CMK (cell line): ENCODE data around the gene AK2.
"Not testable (repeated sequence)": the region's sequence is repeated elsewhere in the genome, so short reads cannot be mapped to it uniquely, and the experiment has no call there.

Experiments
- DNase-seq: peaks from one replicate; pipeline ENCODE4 v3.0.0-alpha.2; 2010; ENCODE audit warnings: low read depth

Gene AK2

GRCh38 chr1:33050221-33051076, 13.8 kb upstream of the AK2 start:
- no peak for DNase-seq

- no peak for DNase-seq
Observed at GRCh38 chr1:33049371-33049770, 12.7 kb upstream of the AK2 start.

GRCh38 chr1:33048426-33048825, 11.7 kb upstream of the AK2 start:
- DNase-seq: no peak

DNA sequence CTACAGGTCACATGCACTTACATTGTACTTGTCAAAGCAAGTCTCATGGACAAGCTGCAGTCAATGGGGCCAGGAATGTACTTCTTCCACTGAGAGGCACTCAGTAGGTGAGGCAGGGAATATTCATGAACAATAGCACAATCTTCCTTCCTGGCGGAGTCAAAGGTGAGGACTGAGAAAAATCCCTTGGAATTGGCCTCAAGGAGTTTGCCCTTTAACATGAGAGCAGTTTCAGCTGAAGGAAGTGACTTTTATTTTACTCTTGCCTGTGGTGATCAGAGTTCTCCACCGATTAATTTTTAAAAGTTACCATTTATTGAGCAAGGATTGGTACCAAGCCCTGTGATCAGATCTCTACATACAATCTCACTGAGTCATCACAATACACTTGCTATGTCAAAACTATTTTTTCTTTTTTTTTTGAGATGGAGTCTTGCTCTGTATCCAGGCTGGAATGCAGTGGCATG, 11.2 kb upstream of the AK2 start:
- DNase-seq: no peak

DNA sequence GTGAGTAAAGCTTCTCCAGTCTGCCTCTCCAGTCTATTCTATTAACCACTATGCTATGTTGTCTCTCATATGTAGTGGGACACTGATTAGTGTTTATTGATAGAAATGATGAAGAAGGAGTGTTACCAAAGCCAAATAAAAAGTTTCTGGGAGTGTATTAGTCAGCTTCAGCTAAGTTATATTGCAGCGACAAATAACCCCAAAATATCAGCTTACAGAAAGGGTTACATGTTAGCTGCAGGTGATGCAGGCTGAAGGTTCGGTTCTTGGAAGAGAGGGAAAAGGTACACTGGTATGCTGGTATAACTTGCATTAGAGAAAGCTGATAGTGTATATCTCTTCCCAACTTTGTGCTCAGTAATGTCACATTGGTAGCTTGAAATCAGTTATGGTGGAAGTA, 10.6 kb upstream of the AK2 start:
- no peak for DNase-seq

DNA sequence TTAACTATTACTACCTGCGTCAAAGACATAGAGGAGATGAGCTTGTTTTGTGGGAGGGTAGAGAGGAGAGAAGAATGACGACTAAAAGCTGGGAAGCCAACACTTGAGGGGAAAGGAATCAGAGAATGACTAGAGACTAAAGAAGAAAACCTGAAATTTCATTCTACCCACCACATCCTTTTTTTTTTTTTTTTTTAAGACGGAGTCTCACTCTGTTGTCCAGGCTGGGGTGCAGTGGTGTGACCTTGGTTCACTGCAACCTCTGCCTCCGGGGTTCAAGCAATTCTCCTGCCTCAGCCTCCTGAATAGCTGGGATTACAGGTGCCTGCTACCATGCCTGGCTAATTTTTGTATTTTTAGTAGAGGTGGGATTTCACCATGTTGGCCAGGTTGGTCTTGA, 9.6 kb upstream of the AK2 start:
- not testable (repeated sequence) for DNase-seq

GRCh38 chr1:33045814-33046213, 9.1 kb upstream of the AK2 start:
- peak; percentile 47 for DNase-seq

- no peak for DNase-seq
Observed at GRCh38 chr1:33045246-33045645, 8.6 kb upstream of the AK2 start.

GRCh38 chr1:33043267-33044092, 6.8 kb upstream of the AK2 start:
- DNase-seq: no peak

GRCh38 chr1:33042831-33043230, 6.1 kb upstream of the AK2 start:
- DNase-seq: no peak

- DNase-seq: no peak
Observed at GRCh38 chr1:33041026-33041425, 4.3 kb upstream of the AK2 start.

GRCh38 chr1:33039840-33040239, 3.2 kb upstream of the AK2 start:
- DNase-seq: peak; percentile 63

DNA sequence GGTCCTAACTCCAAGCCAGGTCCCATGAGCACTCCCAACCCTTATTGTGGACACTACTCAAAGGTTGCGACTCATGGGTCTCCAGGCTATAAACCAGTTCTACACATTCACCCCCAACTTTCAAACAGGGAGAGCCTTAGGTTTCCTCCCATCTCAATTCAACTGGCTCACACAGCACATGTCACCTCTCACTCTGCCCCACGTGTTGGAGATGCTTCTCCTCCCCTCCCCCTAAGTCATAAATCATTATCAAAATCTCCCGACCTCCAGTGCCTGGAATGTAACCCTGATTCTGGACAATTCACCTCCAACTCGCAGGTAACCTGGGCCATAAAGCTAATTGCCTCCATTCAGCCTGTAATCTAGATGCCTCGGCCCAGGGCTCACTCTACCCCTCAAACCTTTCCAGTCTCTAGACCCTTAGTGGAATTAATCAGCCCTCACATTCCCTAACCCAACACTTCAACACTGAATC, 595 bp downstream of the AK2 start:
- DNase-seq: peak; percentile 52

DNA sequence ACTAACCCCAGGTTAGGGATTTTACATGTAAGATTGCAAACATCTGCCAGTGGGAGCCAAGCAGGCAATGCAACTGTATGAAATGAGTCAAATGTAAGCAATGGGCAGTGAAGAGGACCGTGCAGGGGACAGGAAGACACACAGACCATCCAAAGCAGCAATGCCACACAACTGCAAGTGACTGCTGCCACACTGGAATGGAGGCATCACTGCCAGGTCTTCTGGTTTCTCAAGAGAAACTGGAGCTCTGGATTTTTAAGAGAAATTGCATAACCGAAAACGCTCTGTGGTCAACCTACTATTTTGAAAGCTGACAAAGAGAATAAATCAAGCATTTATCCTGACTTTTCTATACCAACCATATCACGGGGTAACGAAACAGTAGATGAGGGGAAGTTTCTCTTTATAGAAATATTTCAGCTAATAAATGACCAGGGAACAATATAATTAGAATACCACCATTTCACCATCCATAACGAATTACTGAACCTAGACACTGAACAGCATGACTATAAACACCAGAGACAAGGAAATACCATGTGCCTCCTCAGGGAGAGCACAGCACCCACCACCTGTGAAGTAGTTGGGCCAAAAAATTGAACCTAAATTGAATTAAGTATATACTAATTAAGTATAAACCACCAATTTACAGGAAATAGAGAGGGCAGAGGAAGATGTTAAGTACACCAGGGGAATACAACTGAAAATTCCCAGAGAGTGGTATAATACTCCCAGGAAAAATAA, 4.4 kb downstream of the AK2 start:
- DNase-seq: no peak

- no peak for DNase-seq
Observed at GRCh38 chr1:33031506-33031905, 5.2 kb downstream of the AK2 start.

DNA sequence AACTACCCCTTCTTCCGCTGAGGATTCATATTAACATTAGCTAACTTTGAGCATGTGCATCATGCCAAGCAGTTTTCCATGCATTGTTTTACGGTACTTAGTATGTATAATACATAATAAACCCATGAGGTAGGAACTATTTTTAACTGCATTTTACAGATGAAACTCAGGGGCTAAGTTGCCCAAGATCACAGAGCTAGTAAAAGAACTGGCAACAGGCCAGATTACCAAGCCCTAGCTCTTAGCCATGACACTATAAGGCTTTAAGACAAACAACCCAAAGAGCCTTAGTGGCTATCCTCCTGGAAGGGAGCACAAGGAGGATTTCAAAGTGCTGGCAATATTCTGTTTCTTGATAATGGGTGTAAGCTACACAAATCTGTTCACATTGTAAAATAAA, 6.1 kb downstream of the AK2 start:
- DNase-seq: no peak

- DNase-seq: no peak
Observed at GRCh38 chr1:33029921-33030320, 6.8 kb downstream of the AK2 start.

DNA sequence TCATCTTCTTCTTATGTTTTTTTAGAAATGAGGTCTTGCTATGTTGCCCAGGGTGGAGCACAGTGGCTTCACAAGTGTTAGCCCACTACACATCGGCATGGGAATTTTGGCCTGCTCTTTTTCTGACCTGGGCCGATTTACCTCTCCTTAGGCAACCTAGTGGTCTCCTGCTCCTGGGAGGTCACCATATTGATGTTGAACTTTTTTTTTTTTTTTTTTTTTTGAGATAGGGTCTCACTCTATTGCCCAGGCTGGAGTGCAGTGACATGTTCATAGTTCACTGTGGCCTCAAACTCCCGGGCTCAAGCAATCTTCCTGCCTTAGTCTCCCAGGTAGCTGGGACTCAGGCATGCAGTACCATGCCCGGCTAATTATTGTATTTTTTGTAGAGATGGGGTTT, 7.5 kb downstream of the AK2 start:
- DNase-seq: no peak

- DNase-seq: no peak
Observed at GRCh38 chr1:33025761-33026160, 10.9 kb downstream of the AK2 start.

GRCh38 chr1:33025180-33025569, 11.5 kb downstream of the AK2 start:
- no peak for DNase-seq

- not testable (repeated sequence) for DNase-seq
Observed at GRCh38 chr1:33024430-33025179, 12.1 kb downstream of the AK2 start.
